ENCODE data around the gene AMPD3. TPM values are rescaled to one million over a fixed set of nuclear protein-coding genes. Genes with fewer than 3 reads are reported as not detected.

Gene AMPD3
- total and polyA plus RNA-seq, 2 of the 13 experiments (the other 11 are each of a cell fraction or from before 2014, with no cell fraction given), result 0.33 to 2.3 TPM

DNA sequence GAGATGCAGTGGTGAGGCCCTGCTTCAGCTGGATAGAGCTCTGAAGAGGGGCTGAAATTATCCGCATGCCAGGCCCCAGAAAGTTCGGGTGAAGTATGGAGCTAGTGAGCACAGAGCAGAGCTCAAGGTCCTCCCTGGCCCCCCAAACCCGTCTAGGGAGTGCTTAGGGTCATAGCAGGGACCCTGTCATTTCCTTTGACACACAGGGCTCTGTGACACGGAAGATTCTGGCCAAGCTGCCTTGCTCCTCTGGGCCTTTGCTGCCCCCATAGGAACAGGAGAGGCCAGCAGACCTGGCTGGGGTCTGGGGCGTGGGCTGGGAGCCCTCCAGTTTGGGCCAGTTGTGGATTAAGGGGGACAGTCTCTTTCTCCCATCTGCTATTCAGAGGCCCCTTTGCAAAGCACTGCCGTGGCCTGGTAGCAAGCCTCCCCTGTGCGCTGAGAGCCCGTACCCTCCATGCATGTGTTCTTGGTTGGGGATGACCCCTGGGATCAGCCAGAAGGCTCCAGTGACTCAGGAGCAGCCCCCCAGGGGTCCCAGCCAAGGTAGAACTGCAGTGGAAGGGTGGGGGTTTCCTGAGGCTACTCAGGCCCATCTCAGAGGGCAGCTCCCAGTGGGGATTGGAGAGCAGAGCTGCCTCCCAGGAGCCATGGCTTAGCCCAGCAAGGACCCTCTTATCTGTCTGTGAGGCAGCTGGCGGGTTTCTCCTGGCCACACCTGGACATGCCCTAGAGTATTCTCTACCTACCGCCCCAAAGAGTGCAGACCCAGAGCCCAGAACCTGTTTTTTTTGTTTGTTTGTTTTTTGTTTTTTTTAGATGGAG, 43.6 kb downstream of the AMPD3 start:
- CTCF ChIA-PET (ENCODE audit: low intra/inter-chr PET ratio, low total read pairs), result no interaction called here
- H3K4me3 ChIP-seq (replicated peaks in 1 of 3; ENCODE audit: insufficient read depth in 1 of 3, low read depth in 2 of 3, low read length in 3 of 3), result no peak overlapping the region
- H3K27ac ChIP-seq (ENCODE audit: extremely low read length, insufficient read depth, low read length), result no peak overlapping the region
- no peaks in the 10 kb centered on the region for H3K79me2 ChIP-seq (ENCODE audit: insufficient read depth, low read length)
- POLR2A ChIA-PET, result no interaction called here
- FAIRE-seq, result no peak
- no peaks in the 10 kb centered on the region for H3K36me3 ChIP-seq (replicated peaks in 1 of 2; ENCODE audit: control insufficient read depth in 1 of 2, insufficient read depth in 2 of 2, low read length in 2 of 2)
- no peaks in the 10 kb centered on the region for H3K27me3 ChIP-seq (ENCODE audit: control insufficient read depth in 1 of 2, insufficient read depth in 2 of 2, low read length in 2 of 2)
- TF ChIP-seq ZNF556 (CRISPR knock-in tag; IDR thresholded peaks at IDR 0.05; ENCODE audit: borderline replicate concordance) (no peak), ZMAT3 (CRISPR knock-in tag; conservative IDR thresholded peaks at IDR 0.05) (no peak), SSRP1 (CRISPR knock-in tag; IDR thresholded peaks at IDR 0.05) (no peak), ZNF772 (CRISPR knock-in tag; IDR thresholded peaks at IDR 0.05) (no peak), MED13 (CRISPR knock-in tag; IDR thresholded peaks at IDR 0.05) (no peak), NR2F1 (CRISPR knock-in tag; IDR thresholded peaks at IDR 0.05) (no peak), ZNF382 (CRISPR knock-in tag; IDR thresholded peaks at IDR 0.05; ENCODE audit: borderline replicate concordance) (no peak), ZNF468 (CRISPR knock-in tag; IDR thresholded peaks at IDR 0.05) (no peak), ZNF225 (CRISPR knock-in tag; IDR thresholded peaks at IDR 0.05) (no peak), ZNF232 (CRISPR knock-in tag; IDR thresholded peaks at IDR 0.05; ENCODE audit: borderline replicate concordance) (no peak), ATM (IDR thresholded peaks at IDR 0.05; ENCODE audit: borderline replicate concordance) (no peak)
- TF ChIP-seq, protein P1, sequence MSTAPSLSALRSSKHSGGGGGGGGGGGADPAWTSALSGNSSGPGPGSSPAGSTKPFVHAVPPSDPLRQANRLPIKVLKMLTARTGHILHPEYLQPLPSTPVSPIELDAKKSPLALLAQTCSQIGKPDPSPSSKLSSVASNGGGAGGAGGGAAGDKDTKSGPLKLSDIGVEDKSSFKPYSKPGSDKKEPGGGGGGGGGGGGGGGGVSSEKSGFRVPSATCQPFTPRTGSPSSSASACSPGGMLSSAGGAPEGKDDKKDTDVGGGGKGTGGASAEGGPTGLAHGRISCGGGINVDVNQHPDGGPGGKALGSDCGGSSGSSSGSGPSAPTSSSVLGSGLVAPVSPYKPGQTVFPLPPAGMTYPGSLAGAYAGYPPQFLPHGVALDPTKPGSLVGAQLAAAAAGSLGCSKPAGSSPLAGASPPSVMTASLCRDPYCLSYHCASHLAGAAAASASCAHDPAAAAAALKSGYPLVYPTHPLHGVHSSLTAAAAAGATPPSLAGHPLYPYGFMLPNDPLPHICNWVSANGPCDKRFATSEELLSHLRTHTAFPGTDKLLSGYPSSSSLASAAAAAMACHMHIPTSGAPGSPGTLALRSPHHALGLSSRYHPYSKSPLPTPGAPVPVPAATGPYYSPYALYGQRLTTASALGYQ (CRISPR knock-in tag; IDR thresholded peaks at IDR 0.05), result no peak
- TF ChIP-seq, protein P2, sequence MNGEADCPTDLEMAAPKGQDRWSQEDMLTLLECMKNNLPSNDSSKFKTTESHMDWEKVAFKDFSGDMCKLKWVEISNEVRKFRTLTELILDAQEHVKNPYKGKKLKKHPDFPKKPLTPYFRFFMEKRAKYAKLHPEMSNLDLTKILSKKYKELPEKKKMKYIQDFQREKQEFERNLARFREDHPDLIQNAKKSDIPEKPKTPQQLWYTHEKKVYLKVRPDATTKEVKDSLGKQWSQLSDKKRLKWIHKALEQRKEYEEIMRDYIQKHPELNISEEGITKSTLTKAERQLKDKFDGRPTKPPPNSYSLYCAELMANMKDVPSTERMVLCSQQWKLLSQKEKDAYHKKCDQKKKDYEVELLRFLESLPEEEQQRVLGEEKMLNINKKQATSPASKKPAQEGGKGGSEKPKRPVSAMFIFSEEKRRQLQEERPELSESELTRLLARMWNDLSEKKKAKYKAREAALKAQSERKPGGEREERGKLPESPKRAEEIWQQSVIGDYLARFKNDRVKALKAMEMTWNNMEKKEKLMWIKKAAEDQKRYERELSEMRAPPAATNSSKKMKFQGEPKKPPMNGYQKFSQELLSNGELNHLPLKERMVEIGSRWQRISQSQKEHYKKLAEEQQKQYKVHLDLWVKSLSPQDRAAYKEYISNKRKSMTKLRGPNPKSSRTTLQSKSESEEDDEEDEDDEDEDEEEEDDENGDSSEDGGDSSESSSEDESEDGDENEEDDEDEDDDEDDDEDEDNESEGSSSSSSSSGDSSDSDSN (CRISPR knock-in tag; IDR thresholded peaks at IDR 0.05), result no peak
- TF ChIP-seq, protein P3, sequence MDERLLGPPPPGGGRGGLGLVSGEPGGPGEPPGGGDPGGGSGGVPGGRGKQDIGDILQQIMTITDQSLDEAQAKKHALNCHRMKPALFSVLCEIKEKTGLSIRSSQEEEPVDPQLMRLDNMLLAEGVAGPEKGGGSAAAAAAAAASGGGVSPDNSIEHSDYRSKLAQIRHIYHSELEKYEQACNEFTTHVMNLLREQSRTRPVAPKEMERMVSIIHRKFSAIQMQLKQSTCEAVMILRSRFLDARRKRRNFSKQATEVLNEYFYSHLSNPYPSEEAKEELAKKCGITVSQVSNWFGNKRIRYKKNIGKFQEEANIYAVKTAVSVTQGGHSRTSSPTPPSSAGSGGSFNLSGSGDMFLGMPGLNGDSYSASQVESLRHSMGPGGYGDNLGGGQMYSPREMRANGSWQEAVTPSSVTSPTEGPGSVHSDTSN (CRISPR knock-in tag; IDR thresholded peaks at IDR 0.05), result no peak
- TF ChIP-seq, protein P4, sequence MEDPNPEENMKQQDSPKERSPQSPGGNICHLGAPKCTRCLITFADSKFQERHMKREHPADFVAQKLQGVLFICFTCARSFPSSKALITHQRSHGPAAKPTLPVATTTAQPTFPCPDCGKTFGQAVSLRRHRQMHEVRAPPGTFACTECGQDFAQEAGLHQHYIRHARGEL (CRISPR knock-in tag; IDR thresholded peaks at IDR 0.05), result no peak
- 64% methylated on average over 4 of the region's 10 CpGs for WGBS (ENCODE audit: low lambda C conversion rate)
- intact Hi-C loops (cut with micrococcal nuclease; ENCODE audit: unreplicated experiment) (no loop called here), in situ Hi-C loops (cut with HindIII; ENCODE audit: extremely low pct_ligation_motif_present, low pct_unique_long_range_greater_than_20kb) (no loop called here)
- no peak for DNase-seq (ENCODE audit: low spot score)
- H3K9me3 ChIP-seq (ENCODE audit: low read length), result no peaks in the 10 kb centered on the region
- H3K4me1 ChIP-seq (ENCODE audit: insufficient read depth, low read length), result no peaks in the 10 kb centered on the region
- no peak for ATAC-seq
- BruUV-seq (replicated peaks), result no TSS peak
- no peak overlapping the region for H3K9ac ChIP-seq (ENCODE audit: insufficient read depth, low read depth, low read length)
- no peak overlapping the region for H2AFZ ChIP-seq (ENCODE audit: low read length)
- H3K4me2 ChIP-seq (ENCODE audit: low read depth, low read length), result no peak overlapping the region
- H4K20me1 ChIP-seq (ENCODE audit: insufficient read depth, low read length), result no peaks in the 10 kb centered on the region; the same call in 1 of the 2 replicates

Measured in HepG2 (cell line).